ENCODE results near the gene TOR3A. TPM values are rescaled to one million over a fixed set of nuclear protein-coding genes. Genes with fewer than 3 reads are reported as not detected.
A peak's percentile ranks its signal among the peaks of the same experiment; 100 is the strongest.
"Not testable (repeated sequence)": the region's sequence is repeated elsewhere in the genome, so short reads cannot be mapped to it uniquely, and the experiment has no call there.

Gene TOR3A
- total and polyA plus RNA-seq, 2 donors (not counting 1 experiment from before 2014, with no cell fraction given): 24.0 to 62.1 TPM

DNA sequence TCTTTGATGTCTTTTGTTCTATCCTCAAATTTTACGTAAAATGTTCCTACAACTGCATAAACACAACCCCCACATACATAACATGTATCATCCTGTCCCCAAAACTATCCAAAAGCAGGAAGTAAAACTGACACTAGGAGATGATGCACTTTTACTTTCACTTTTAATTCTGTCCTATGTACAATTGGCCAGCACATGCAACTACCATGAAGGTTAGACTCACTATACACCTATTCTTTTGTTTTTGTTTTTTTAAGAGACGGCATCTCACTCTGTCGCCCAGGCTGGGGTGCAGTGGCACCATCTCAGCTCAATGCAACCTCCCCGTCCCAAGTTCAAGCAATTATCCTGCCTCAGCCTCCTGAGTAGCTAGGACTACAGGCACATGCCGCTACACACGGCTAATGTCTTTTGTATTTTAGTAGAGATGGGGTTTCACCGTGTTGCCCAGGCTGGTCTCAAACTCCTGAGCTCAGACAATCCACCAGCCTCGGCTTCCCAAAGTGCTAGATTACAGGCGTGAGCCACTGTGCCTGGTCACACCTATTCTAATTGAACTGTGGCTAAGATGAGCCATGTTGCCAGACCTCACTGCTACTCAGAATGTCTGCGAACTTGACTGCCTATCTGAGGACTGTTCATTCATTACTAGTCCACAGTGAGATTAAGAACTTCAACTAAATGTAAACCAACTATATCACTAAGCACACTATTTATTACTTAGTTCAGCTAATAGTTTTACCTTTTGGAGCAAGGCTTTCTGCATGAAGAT lies 48.0 kb downstream of the TOR3A start:
- Histone ChIP-seq H3K79me2 (ENCODE audit: control insufficient read depth, insufficient read depth, low read length) (peaks cover 82% of the 10 kb centered on the region), H3K27ac (ENCODE audit: insufficient read depth, low read length) (peak overlapping the region; percentile 11), H4K20me1 (ENCODE audit: control insufficient read depth, extremely low read depth, insufficient read depth, low read length) (no peaks in the 10 kb centered on the region), H3K9me3 (ENCODE audit: control insufficient read depth, insufficient read depth, low read depth, low read length) (no peaks in the 10 kb centered on the region), H3K36me3 (ENCODE audit: control insufficient read depth, insufficient read depth, low read length) (peaks cover 8% of the 10 kb centered on the region), H2AFZ (ENCODE audit: low read length) (no peak overlapping the region), H3K4me2 (ENCODE audit: extremely low read depth, insufficient read depth, low read length) (peak overlapping the region; percentile 30), H3K27me3 (ENCODE audit: control insufficient read depth, insufficient read depth, low read length) (no peaks in the 10 kb centered on the region), H3K4me3 (replicated peaks in 1 of 4; ENCODE audit: control extremely low read depth in 1 of 4, insufficient read depth in 1 of 4, low read depth in 3 of 4, low read length in 4 of 4) (peak overlapping the region in 2 of 4 experiments; percentile 13 to 15), H3K4me1 (ENCODE audit: control insufficient read depth, extremely low read depth, insufficient read depth, low read length) (peaks cover 9% of the 10 kb centered on the region), H3K9ac (ENCODE audit: insufficient read depth, low read length) (no peak overlapping the region)
- peak; percentile 36 to 45 for DNase-seq (ENCODE audit: low read depth in 2 of 2)
- TF ChIP-seq, protein P1, sequence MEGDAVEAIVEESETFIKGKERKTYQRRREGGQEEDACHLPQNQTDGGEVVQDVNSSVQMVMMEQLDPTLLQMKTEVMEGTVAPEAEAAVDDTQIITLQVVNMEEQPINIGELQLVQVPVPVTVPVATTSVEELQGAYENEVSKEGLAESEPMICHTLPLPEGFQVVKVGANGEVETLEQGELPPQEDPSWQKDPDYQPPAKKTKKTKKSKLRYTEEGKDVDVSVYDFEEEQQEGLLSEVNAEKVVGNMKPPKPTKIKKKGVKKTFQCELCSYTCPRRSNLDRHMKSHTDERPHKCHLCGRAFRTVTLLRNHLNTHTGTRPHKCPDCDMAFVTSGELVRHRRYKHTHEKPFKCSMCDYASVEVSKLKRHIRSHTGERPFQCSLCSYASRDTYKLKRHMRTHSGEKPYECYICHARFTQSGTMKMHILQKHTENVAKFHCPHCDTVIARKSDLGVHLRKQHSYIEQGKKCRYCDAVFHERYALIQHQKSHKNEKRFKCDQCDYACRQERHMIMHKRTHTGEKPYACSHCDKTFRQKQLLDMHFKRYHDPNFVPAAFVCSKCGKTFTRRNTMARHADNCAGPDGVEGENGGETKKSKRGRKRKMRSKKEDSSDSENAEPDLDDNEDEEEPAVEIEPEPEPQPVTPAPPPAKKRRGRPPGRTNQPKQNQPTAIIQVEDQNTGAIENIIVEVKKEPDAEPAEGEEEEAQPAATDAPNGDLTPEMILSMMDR (conservative IDR thresholded peaks at IDR 0.05 in 1 of 2, IDR thresholded peaks at IDR 0.05 in 1 of 2; ENCODE audit: low read depth in 1 of 2, low read length in 2 of 2): no peak
- no peak for TF ChIP-seq EZH2 (IDR thresholded peaks at IDR 0.05; ENCODE audit: low read length, missing control alignments)

DNA sequence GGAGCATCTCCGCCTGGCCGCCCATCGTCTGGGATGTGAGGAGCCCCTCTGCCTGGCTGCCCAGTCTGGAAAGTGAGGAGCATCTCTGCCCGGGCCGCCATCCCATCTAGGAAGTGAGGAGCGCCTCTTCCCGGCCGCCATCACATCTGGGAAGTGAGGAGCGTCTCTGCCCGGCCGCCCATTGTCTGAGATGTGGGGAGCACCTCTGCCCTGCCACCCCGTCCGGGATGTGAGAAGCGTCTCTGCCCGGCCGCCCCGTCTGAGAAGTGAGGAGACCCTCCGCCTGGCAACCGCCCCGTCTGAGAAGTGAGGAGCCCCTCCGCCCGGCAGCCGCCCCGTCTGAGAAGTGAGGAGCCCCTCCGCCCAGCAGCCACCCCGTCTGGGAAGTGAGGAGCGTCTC lies 53.3 kb downstream of the TOR3A start:
- H3K36me3 ChIP-seq (ENCODE audit: control insufficient read depth, insufficient read depth, low read length); H4K20me1 ChIP-seq (ENCODE audit: control insufficient read depth, extremely low read depth, insufficient read depth, low read length): not testable (repeated sequence)

DNA sequence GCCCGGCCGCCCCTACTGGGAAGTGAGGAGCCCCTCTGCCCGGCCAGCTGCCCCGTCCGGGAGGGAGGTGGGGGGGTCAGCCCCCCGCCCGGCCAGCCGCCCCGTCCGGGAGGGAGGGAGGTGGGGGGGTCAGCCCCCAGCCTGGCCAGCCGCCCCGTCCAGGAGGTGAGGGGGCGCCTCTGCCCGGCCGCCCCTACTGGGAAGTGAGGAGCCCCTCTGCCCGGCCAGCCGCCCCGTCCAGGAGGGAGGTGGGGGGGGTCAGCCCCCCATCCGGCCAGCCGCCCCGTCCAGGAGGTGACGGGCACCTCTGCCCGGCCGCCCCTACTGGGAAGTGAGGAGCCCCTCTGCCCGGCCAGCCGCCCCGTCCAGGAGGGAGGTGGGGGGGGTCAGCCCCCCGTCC lies 53.8 kb downstream of the TOR3A start:
- H3K4me1 ChIP-seq (ENCODE audit: control insufficient read depth, extremely low read depth, insufficient read depth, low read length); H3K9me3 ChIP-seq (ENCODE audit: control insufficient read depth, insufficient read depth, low read depth, low read length); H3K4me2 ChIP-seq (ENCODE audit: extremely low read depth, insufficient read depth, low read length); H3K4me3 ChIP-seq (replicated peaks in 1 of 4; ENCODE audit: control extremely low read depth in 1 of 4, insufficient read depth in 1 of 4, low read depth in 3 of 4, low read length in 4 of 4); H3K9ac ChIP-seq (ENCODE audit: insufficient read depth, low read length); H4K20me1 ChIP-seq (ENCODE audit: control insufficient read depth, extremely low read depth, insufficient read depth, low read length); H3K27ac ChIP-seq (ENCODE audit: insufficient read depth, low read length); H3K36me3 ChIP-seq (ENCODE audit: control insufficient read depth, insufficient read depth, low read length); H3K27me3 ChIP-seq (ENCODE audit: control insufficient read depth, insufficient read depth, low read length); H2AFZ ChIP-seq (ENCODE audit: low read length); DNase-seq (ENCODE audit: low read depth in 2 of 2): not testable (repeated sequence)
- H3K79me2 ChIP-seq (ENCODE audit: control insufficient read depth, insufficient read depth, low read length): peaks cover 80% of the 10 kb centered on the region

More for the DNA sequence above, 53.3 kb downstream of the TOR3A start:
- H3K4me3 ChIP-seq (replicated peaks in 1 of 4; ENCODE audit: control extremely low read depth in 1 of 4, insufficient read depth in 1 of 4, low read depth in 3 of 4, low read length in 4 of 4); H3K27ac ChIP-seq (ENCODE audit: insufficient read depth, low read length); DNase-seq (ENCODE audit: low read depth in 2 of 2); H3K9me3 ChIP-seq (ENCODE audit: control insufficient read depth, insufficient read depth, low read depth, low read length); H3K4me1 ChIP-seq (ENCODE audit: control insufficient read depth, extremely low read depth, insufficient read depth, low read length); H2AFZ ChIP-seq (ENCODE audit: low read length); H3K9ac ChIP-seq (ENCODE audit: insufficient read depth, low read length); H3K4me2 ChIP-seq (ENCODE audit: extremely low read depth, insufficient read depth, low read length); H3K27me3 ChIP-seq (ENCODE audit: control insufficient read depth, insufficient read depth, low read length): not testable (repeated sequence)
- peaks cover 80% of the 10 kb centered on the region for H3K79me2 ChIP-seq (ENCODE audit: control insufficient read depth, insufficient read depth, low read length)

DNA sequence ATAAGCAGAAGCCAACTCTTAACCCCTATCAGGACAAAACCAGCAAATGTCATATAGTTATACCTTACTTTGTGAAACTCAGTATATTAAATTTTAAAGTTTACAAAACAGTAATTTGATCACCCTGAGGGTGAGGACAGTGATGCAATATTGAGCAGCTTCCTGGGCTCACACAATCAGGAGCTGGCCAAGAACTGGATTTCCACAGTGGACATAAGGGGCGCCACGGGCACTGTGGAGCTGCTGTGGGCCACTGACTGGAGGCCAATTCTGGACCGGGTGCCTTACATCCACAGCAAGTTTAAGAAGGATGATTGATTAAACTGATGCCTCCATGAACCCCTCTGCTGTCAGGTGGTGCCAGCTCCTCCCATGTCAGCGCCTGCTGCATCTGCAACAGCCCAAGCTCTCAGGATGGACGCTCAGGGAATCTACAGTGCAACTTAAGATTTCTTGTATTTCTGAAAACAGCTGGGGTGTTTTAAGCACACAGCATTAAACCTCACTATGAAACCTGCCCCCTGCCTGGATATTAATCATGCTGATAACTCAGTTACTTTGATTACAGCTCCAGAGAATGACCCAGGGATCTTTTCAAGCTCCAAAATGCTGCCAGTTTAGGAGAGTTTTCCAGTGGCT lies 55.9 kb downstream of the TOR3A start:
- no peaks in the 10 kb centered on the region for H4K20me1 ChIP-seq (ENCODE audit: control insufficient read depth, extremely low read depth, insufficient read depth, low read length)
- H3K4me2 ChIP-seq (ENCODE audit: extremely low read depth, insufficient read depth, low read length): peak overlapping the region; percentile 20
- H3K4me1 ChIP-seq (ENCODE audit: control insufficient read depth, extremely low read depth, insufficient read depth, low read length): no peaks in the 10 kb centered on the region
- peak overlapping the region in 2 of 4 experiments; percentile 7 to 28 for H3K4me3 ChIP-seq (replicated peaks in 1 of 4; ENCODE audit: control extremely low read depth in 1 of 4, insufficient read depth in 1 of 4, low read depth in 3 of 4, low read length in 4 of 4)
- H3K36me3 ChIP-seq (ENCODE audit: control insufficient read depth, insufficient read depth, low read length): no peaks in the 10 kb centered on the region
- H3K27me3 ChIP-seq (ENCODE audit: control insufficient read depth, insufficient read depth, low read length): no peaks in the 10 kb centered on the region
- H3K9me3 ChIP-seq (ENCODE audit: control insufficient read depth, insufficient read depth, low read depth, low read length): no peaks in the 10 kb centered on the region
- no peak overlapping the region for H3K27ac ChIP-seq (ENCODE audit: insufficient read depth, low read length)
- no peak overlapping the region for H2AFZ ChIP-seq (ENCODE audit: low read length)
- peaks cover 81% of the 10 kb centered on the region for H3K79me2 ChIP-seq (ENCODE audit: control insufficient read depth, insufficient read depth, low read length)
- DNase-seq (ENCODE audit: low read depth in 2 of 2): peak in 1 of 2 donors; percentile 83
- H3K9ac ChIP-seq (ENCODE audit: insufficient read depth, low read length): no peak overlapping the region
- TF ChIP-seq EZH2 (IDR thresholded peaks at IDR 0.05; ENCODE audit: low read length, missing control alignments): no peak
- TF ChIP-seq, protein P1 (conservative IDR thresholded peaks at IDR 0.05 in 1 of 2, IDR thresholded peaks at IDR 0.05 in 1 of 2; ENCODE audit: low read depth in 1 of 2, low read length in 2 of 2): no peak

DNA sequence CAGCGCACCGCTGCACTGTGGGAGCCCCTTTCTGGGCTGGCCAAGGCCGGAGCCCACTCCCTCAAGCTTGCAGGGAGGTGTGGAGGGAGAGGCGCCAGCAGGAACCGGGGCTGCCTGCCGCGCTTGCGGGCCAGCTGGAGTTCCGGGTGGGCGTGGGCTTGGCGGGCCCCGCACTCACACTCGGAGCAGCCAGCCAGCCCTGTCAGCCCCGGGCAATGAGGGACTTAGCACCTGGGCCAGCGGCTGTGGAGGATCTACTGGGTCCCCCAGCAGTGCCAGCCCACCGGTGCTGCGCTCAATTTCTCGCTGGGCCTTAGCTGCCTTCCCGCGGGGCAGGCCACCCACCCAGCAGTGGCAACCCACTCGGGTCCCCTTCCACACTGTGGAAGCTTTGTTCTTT lies 56.9 kb downstream of the TOR3A start:
- H3K4me1 ChIP-seq (ENCODE audit: control insufficient read depth, extremely low read depth, insufficient read depth, low read length); H4K20me1 ChIP-seq (ENCODE audit: control insufficient read depth, extremely low read depth, insufficient read depth, low read length); H3K27ac ChIP-seq (ENCODE audit: insufficient read depth, low read length); H3K4me2 ChIP-seq (ENCODE audit: extremely low read depth, insufficient read depth, low read length); H3K36me3 ChIP-seq (ENCODE audit: control insufficient read depth, insufficient read depth, low read length); H3K4me3 ChIP-seq (replicated peaks in 1 of 4; ENCODE audit: control extremely low read depth in 1 of 4, insufficient read depth in 1 of 4, low read depth in 3 of 4, low read length in 4 of 4); H3K27me3 ChIP-seq (ENCODE audit: control insufficient read depth, insufficient read depth, low read length); DNase-seq (ENCODE audit: low read depth in 2 of 2); H2AFZ ChIP-seq (ENCODE audit: low read length); H3K9me3 ChIP-seq (ENCODE audit: control insufficient read depth, insufficient read depth, low read depth, low read length); H3K9ac ChIP-seq (ENCODE audit: insufficient read depth, low read length): not testable (repeated sequence)
- H3K79me2 ChIP-seq (ENCODE audit: control insufficient read depth, insufficient read depth, low read length): peaks cover 71% of the 10 kb centered on the region
